Thyroid gland (tissue), 4 donors: ENCODE measurements around the gene CACNA1A. TPM values are rescaled to one million over a fixed set of nuclear protein-coding genes. Genes with fewer than 3 reads are reported as not detected.
A peak's percentile ranks its signal among the peaks of the same experiment; 100 is the strongest.

Experiments
- DNase-seq, 2 donors: peaks; one replicate each; pipeline ENCODE4 v3.0.0-alpha.2; 2019
- H3K27ac ChIP-seq, 3 donors: fragments of 200-600 bp; sonication (generic); 1 replicate in 2 of 3; 2 replicates in 1 of 3; pipeline ENCODE4 v1.5.1; 2016 to 2019; ENCODE audit warnings: mild to moderate bottlenecking in 1 of 3, moderate library complexity in 1 of 3
- H3K27me3 ChIP-seq: fragments of 200-600 bp; sonication (generic); one replicate; pipeline ENCODE4 v1.5.1; 2019
- H3K36me3 ChIP-seq, 2 donors: fragments of 200-600 bp; sonication (generic); one replicate each; pipeline ENCODE4 v1.5.1; 2016 to 2019
- H3K4me1 ChIP-seq, 2 donors: fragments of 200-600 bp; sonication (generic); one replicate each; pipeline ENCODE4 v1.5.1; 2017 to 2019
- H3K4me3 ChIP-seq, 3 donors: fragments of 200-600 bp; sonication (generic); replicated peaks in 1 of 3; 1 replicate in 2 of 3; 2 replicates in 1 of 3; pipeline ENCODE4 v1.5.1; 2016; ENCODE audit warnings: mild to moderate bottlenecking in 1 of 3
- H3K9me3 ChIP-seq: fragments of 200-600 bp; sonication (generic); one replicate; pipeline ENCODE4 v1.5.1; 2017
- POLR2A ChIP-seq, 2 donors: fragments of 450-650 bp; IDR thresholded peaks; one replicate each; pipeline ENCODE4 v1.6.1; 2017; ENCODE audit warnings: antibody characterized with exemption in 2 of 2, mild to moderate bottlenecking in 2 of 2, moderate library complexity in 1 of 2
- WGBS, 2 donors: methylation state at CpG; one replicate each; pipeline ENCODE4 v1.1.5; 2017; 5-methylcytosine and 5-hydroxymethylcytosine counted together
- intact Hi-C: fragments of 100-400 bp; cut with DNase I; formaldehyde crosslinking; loops from one replicate; pipeline ENCODE4 v1.15.1; 2023
- total RNA-seq, 4 donors: library from RNA; depleted of rRNA; stranded (reverse); fragments of >200 nt; gene quantifications; one replicate each; pipeline ENCODE4 v1.2.3, GENCODE V29; 2016
- TF ChIP-seq, protein P1 (sequence below), 6 experiments: fragments of 200-600 bp in 3 of 6; fragments of 450-650 bp in 3 of 6; sonication (generic) in 3 of 6; IDR thresholded peaks; one replicate each; pipeline ENCODE4 v1.5.1; 2016 to 2019; ENCODE audit warnings: antibody characterized with exemption in 6 of 6, mild to moderate bottlenecking in 2 of 6, inconsistent platforms in 1 of 6, moderate library complexity in 1 of 6

CACNA1A gene
- total RNA-seq, 4 donors from 2014 or later, result 0.27 to 2.5 (median 0.80) TPM

DNA sequence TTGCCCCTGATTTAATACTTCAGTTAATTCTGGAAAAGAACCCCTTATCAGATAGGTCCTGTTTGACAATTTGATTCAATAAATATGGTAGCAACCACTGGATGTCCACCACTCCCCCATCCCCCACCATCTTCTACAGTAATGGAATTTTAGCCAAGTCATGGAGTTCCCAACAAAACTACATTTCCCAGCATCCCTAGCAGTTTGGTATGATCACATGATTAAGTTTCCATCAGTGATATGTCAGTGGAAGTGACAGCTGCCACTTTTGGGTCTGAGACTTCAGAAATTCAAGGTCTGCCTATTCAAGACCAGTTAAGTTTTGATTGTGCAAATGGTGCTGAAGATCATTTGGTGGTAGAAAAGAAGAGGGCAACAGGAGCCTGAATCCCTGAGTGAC is 85.5 kb downstream of the CACNA1A start:
- intact Hi-C loops, result no loop called here
- Histone ChIP-seq H3K27me3 (no peaks in the 10 kb centered on the region), H3K4me1 (no peaks in the 10 kb centered on the region), H3K4me3 (no peak overlapping the region), H3K9me3 (no peaks in the 10 kb centered on the region), H3K36me3 (no peaks in the 10 kb centered on the region), H3K27ac (no peak overlapping the region)
- no peak for DNase-seq
- TF ChIP-seq POLR2A (IDR thresholded peaks at IDR 0.05), result no peak

DNA sequence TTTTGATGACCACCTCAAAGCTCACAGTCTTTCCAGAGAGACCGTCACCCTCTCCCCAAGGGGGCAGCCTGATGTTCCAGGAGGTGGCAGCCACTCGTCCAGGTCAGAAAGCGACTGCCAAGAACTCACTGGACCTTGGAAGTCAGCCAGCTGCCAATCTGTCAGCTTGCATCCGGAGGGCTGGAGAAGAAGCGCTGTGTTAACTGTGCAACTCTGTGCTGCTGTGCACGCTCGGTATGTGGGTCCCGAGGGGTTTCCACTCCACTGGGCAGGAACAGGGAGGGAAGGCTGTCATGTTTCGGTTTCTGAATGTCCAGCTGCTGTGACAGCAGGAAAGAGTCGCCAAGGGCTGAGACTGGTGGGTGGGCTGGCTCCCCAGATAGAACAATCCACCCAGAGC is 89.2 kb downstream of the CACNA1A start:
- no peaks in the 10 kb centered on the region for H3K4me1 ChIP-seq
- WGBS, 2 donors, result 20 to 31% methylated on average over 3 to 7 of the region's 10 CpGs

DNA sequence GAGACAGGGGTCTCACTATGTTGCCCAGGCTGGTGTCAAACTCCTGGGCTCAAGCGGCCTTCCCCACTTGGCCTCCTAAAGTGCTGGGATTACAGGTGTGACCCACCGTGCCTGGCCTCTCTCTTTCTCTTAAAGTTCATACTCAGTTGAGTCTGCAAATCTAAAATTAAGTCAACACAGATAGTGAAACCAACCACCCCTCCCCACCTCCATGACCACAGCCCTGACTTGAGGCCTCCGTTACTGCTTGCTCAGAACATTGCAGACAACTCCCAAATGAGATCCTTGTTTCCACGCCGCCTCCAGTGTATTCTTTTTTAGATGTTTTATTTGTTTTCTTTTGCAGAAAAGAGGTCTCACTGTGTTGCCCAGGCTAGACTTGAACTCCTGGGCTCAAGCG is 94.4 kb downstream of the CACNA1A start:
- no peak for DNase-seq
- TF ChIP-seq POLR2A (IDR thresholded peaks at IDR 0.05), result no peak
- TF ChIP-seq, protein P1, sequence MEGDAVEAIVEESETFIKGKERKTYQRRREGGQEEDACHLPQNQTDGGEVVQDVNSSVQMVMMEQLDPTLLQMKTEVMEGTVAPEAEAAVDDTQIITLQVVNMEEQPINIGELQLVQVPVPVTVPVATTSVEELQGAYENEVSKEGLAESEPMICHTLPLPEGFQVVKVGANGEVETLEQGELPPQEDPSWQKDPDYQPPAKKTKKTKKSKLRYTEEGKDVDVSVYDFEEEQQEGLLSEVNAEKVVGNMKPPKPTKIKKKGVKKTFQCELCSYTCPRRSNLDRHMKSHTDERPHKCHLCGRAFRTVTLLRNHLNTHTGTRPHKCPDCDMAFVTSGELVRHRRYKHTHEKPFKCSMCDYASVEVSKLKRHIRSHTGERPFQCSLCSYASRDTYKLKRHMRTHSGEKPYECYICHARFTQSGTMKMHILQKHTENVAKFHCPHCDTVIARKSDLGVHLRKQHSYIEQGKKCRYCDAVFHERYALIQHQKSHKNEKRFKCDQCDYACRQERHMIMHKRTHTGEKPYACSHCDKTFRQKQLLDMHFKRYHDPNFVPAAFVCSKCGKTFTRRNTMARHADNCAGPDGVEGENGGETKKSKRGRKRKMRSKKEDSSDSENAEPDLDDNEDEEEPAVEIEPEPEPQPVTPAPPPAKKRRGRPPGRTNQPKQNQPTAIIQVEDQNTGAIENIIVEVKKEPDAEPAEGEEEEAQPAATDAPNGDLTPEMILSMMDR (IDR thresholded peaks at IDR 0.05), result no peak
- Histone ChIP-seq H3K27me3 (no peaks in the 10 kb centered on the region), H3K9me3 (no peaks in the 10 kb centered on the region), H3K4me3 (no peak overlapping the region), H3K36me3 (no peaks in the 10 kb centered on the region), H3K4me1 (no peaks in the 10 kb centered on the region), H3K27ac (no peak overlapping the region)
- WGBS, 2 donors, result 87 to 89% methylated on average over 6 of the region's 6 CpGs
- intact Hi-C loops, result no loop called here

More for the DNA sequence above, 89.2 kb downstream of the CACNA1A start:
- H3K27me3 ChIP-seq, result no peaks in the 10 kb centered on the region
- intact Hi-C loops, result no loop called here
- TF ChIP-seq POLR2A (IDR thresholded peaks at IDR 0.05), result no peak
- TF ChIP-seq, protein P1 (IDR thresholded peaks at IDR 0.05), result no peak
- no peak overlapping the region for H3K4me3 ChIP-seq
- DNase-seq, result peak; percentile 33 to 43
- no peaks in the 10 kb centered on the region for H3K36me3 ChIP-seq
- H3K9me3 ChIP-seq, result no peaks in the 10 kb centered on the region
- H3K27ac ChIP-seq, result no peak overlapping the region

DNA sequence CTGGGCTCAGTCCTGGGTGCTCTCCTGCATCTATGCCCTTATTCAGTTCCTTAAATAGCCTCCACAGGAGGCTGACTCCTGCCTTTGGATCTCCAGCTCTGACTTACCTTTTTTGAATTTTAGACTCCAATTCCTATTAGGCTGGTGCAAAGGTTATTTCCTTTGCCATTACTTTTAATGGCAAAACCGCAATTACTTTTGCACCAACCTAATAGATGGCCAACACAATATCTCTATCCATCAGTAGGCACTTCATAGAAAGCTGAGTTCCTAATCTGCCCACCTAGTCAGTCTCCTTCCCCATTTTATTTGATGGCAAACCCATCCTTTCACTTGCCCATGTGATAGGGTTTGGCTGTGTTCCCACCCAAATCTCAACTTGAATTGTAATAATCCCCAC is 95.3 kb downstream of the CACNA1A start:
- Histone ChIP-seq H3K36me3 (no peaks in the 10 kb centered on the region), H3K4me1 (no peaks in the 10 kb centered on the region), H3K4me3 (no peak overlapping the region), H3K9me3 (no peaks in the 10 kb centered on the region), H3K27me3 (no peaks in the 10 kb centered on the region), H3K27ac (no peak overlapping the region)
- no peak for TF ChIP-seq POLR2A (IDR thresholded peaks at IDR 0.05)
- TF ChIP-seq, protein P1 (IDR thresholded peaks at IDR 0.05), result no peak
- WGBS, 2 donors, result 72 to 76% methylated on average over 1 of the region's 1 CpG
- DNase-seq, result no peak
- intact Hi-C loops, result no loop called here

DNA sequence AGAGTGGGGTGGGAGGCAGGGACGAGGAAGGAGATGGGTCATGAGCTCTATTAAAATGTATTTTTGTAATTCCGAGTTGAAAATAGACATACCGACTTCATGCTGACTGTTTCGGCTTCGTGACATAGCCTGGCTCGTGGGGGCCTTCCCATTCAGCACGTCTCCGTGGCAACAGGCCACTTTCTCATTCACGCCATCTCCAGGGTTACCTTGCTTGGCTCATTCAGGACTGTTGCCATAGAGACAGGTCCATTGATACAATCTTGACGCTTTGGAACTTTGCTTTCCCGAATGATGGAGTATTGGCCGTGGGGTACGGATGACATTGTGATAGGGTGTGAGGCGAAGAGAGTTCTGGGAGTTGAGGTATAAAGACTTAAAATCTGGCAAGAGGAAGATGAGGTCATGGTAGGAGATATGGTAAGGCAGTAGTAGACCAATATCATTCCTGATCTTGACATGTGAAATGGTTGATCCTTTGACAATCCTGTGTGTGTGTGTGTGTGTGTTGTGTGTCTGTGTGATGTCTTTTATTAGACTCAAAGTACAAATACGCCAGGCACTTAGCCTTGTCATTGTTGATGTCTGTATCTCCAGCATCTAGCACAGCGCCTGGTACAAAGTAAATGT is 97.3 kb downstream of the CACNA1A start:
- intact Hi-C loops, result no loop called here
- Histone ChIP-seq H3K36me3 (no peaks in the 10 kb centered on the region), H3K4me3 (no peak overlapping the region), H3K9me3 (no peaks in the 10 kb centered on the region), H3K27ac (no peak overlapping the region), H3K27me3 (no peaks in the 10 kb centered on the region), H3K4me1 (no peaks in the 10 kb centered on the region)
- whole genome bisulfite sequencing, 2 donors, result 77 to 79% methylated on average over 16 of the region's 16 CpGs
- no peak for TF ChIP-seq POLR2A (IDR thresholded peaks at IDR 0.05)
- TF ChIP-seq, protein P1 (IDR thresholded peaks at IDR 0.05), result no peak
- no peak for DNase-seq
